Tongue (tissue), 2 donors: Measurements from ENCODE around the gene NAT14. TPM values are rescaled to one million over a fixed set of nuclear protein-coding genes. Genes with fewer than 3 reads are reported as not detected.

Experiments used
- DNase-seq: peaks from one replicate; pipeline ENCODE4 v3.0.0-alpha.2; 2015
- total RNA-seq: library from RNA; depleted of rRNA; stranded (reverse); fragments of >200 nt; gene quantifications from one replicate; pipeline ENCODE4 v1.2.3, GENCODE V29; 2014

The NAT14 gene
- total RNA-seq, 1 donor from 2014 or later: 12.0 TPM

DNA sequence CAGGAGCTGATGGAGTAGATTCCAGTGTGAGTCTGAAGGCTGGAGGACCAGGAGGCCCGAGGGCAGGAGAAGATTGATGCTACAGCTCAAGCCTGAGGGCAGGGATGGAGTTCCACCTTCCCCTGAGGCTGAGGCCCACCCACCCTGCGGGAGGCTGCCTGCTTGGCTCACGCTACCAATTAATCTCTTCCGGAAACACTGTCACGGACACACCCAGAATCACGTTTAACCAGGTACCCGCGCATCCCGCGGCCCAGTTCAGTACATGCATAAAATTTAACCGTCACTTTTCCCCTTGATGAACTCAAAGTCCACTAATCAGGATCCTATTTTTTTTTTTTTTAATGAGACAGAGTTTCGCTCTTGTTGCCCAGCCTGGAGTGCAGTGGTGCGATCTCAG lies 13.7 kb upstream of the NAT14 start:
- no peak for DNase-seq

- no peak for DNase-seq
Measured at GRCh38 chr19:55472463-55472862, 12.5 kb upstream of the NAT14 start.

- DNase-seq: no peak
Measured at GRCh38 chr19:55473225-55474012, 11.6 kb upstream of the NAT14 start.

DNA sequence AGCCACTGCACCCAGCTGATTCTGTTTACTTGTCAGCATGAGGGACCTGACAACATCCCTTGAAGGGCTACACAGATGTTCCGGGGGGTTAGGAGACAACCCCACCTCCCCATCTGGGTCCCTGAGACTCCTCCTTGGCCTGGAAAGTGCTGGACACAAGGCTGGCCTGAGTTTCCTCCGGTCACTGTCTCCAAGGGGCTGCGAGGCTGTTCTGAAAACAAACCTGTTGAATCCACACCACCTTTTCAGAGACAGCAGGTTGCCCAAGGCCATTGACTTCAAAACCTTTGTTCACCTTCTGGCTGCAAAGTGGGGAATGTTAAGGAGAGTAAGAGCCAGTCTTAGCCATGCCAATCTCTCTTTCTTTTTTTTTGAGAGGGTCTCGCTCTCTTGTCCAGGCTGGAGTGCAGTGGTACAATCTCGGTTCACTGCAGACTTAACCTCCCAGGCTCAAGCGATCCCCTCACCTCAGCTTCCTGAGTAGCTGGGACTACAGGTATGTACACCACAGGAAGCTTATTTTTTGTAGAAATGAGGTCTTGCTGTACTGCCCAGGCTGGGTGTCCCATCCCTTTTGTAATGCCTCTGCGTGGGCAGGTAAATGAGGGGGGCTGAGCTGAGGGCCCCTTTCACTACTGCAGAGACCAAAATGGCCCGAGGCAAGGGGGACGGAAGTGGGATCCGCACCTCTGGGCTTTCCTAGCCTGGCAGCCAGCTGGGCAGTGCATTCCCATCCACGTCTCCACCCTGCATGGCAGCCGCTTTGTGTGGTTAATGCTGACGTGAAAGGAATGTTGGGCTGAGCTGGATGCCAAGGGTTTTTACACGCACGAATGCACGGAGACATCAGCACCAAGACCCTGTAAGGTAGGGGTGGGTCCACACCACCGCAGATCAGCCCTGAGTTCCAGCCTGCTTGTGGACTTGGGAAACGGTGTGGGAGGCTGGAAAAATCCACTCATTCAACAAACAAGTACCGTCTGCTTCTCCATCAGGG lies 10.4 kb upstream of the NAT14 start:
- DNase-seq: no peak

DNA sequence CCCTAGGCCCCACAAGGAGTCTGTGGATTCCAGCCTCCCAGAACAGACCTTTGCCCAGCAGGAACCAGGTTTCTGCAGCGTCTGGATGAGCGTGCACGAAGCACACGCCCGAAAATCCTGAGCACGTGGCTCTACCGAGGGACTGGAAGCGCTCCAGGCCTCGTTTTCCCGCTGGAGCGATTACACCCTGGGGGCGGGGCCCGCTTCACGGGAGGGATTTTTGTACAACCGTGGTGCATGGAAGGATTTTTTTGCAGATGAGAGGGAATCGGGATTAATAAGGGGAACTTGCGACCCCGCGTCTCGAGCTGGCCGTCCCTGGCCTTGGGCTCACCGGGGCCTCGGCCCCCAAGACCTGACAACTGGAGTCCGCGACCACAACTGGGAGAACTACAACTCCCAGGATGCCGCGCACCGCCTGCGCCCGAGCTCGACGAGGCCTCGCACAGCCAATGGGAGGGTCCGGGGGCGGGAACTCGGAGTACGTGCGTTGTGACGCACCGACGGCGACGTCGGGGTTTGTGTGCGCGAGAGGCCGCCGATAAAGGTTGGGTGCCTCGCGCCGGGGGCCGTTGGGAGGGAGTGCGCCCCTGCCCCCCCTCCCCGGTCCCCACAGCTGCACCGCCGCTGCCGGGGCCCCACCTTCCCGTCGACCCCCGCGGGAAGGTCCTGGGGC lies 8.8 kb upstream of the NAT14 start, which contains the start of gene ZNF628:
Gene ZNF628, plus strand, starts transcription at position 518 of the 676 bp plus-strand sequence. CDS start 3,294 bp downstream, outside the sequence.
- DNase-seq: peak; percentile 99

- DNase-seq: no peak
Measured at GRCh38 chr19:55477905-55478304, 7.1 kb upstream of the NAT14 start.

- DNase-seq: no peak
Measured at GRCh38 chr19:55478364-55478763, 6.6 kb upstream of the NAT14 start.

GRCh38 chr19:55479045-55479444 lies 5.9 kb upstream of the NAT14 start:
- no peak for DNase-seq

- no peak for DNase-seq
Measured at GRCh38 chr19:55479451-55480230, 5.3 kb upstream of the NAT14 start.

DNA sequence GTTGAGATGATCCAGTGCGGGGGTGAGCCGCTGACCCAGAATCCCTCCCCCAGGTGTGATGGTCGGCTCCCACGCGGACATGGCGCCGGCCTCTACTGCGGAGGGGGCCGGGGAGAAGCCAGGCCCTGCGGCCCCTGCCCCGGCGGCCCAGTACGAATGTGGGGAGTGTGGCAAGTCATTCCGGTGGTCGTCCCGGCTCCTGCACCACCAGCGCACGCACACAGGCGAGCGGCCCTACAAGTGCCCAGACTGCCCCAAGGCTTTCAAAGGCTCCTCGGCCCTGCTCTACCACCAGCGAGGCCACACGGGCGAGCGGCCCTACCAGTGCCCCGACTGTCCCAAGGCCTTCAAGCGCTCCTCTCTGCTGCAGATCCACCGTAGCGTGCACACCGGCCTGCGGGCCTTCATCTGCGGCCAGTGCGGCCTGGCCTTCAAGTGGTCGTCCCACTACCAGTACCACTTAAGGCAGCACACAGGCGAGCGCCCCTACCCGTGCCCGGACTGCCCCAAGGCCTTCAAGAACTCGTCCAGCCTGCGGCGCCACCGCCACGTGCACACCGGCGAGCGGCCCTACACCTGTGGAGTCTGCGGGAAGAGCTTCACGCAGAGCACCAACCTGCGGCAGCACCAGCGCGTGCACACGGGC lies 3.7 kb upstream of the NAT14 start:
- DNase-seq: no peak

- no peak for DNase-seq
Measured at GRCh38 chr19:55481794-55482155, 3.2 kb upstream of the NAT14 start.

GRCh38 chr19:55482156-55482961 lies 2.6 kb upstream of the NAT14 start:
- DNase-seq: no peak

GRCh38 chr19:55482967-55483705 lies 1.9 kb upstream of the NAT14 start:
- no peak for DNase-seq

DNA sequence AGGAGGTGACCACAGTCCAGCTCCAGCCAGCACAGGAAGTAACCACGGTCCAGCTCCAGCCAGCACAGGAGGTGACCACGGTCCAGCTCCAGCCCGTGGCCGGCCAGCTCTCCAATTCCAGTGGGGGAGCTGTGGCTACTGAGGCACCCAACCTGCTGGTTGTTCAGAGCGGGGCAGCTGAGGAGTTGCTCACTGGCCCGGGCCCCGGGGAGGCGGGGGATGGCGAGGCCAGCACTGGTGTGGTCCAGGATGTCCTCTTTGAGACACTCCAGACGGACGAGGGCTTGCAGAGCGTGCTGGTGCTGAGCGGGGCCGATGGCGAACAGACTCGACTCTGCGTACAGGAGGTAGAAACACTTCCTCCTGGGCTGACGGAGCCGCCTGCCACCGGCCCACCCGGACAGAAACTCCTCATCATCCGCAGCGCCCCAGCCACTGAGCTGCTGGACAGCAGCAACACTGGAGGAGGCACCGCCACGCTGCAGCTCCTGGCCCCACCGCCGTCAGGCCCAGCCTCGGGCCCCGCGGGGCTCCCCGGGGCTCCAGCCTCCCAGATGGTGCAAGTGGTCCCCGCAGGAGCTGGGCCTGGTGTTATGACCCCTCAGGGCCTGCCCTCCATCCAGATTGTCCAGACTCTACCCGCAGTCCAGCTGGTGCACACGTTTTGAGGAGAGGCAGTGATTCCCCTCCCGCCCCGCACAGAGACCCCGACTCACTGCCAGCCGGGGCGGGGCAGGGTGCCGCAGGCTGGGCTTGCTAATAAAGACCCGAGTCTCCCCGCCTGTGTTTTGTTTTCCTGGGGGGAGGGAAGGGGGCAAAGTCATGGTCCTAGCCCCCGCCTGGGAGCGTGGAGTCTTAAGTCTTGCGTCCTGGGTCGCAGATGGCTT lies 1.0 kb upstream of the NAT14 start:
- DNase-seq: no peak

DNA sequence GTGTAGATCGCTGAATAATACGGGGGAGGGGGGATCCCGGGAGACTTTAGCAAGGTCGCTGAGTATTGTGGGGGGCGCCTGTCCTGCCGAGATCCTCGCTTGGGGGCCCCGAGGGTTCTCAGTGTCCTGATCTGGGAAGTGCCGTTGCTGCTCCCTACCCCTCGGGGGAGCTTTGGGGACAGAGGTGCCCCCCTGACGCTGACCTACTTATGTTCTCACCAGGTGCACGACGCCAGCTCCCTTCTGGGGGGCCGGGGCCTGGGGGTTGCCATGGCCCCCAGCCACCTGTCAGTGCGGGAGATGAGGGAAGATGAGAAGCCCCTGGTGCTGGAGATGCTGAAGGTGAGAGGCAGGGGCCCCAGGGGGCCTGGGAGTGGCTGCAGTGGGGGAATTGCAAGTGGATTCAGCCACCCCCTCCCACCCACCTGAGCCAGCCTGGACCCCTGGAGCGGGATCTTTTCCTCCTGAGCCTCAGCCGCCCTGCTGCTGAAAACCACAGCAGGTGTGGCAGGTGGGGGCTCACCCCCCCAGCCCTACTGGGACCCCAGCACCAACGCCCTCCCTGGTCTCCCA lies 537 bp downstream of the NAT14 start:
- no peak for DNase-seq

DNA sequence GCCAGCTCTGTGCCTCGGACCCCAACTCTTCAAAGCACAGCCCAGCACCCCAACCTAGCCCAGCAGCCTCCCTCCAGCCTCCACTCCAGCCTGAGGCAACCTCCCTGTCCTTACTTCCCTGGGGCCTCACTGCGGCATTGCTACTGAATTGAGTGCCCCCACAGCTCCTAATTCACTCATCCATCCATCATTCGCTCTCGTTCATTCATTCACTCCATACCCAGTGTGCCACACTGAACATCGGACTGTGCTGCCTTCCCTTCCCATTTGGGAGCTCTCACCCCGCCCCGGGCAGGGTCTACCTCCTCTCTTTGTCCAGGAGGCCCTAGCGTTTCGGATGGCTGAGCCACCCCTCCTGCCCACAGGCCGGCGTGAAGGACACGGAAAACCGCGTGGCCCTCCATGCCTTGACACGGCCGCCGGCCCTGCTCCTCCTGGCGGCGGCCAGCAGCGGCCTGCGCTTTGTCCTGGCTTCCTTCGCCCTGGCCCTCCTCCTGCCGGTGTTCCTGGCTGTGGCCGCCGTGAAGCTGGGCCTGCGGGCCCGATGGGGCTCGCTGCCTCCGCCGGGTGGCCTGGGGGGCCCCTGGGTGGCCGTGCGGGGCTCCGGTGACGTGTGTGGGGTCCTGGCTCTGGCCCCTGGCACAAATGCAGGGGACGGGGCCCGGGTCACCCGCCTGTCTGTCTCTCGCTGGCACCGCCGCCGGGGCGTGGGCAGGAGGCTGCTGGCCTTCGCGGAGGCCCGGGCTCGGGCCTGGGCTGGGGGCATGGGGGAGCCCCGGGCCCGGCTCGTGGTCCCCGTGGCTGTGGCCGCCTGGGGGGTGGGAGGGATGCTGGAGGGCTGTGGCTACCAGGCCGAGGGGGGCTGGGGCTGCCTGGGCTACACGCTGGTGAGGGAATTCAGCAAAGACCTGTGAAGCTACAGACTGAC lies 1.3 kb downstream of the NAT14 start:
- DNase-seq: no peak
